DMS114 treated with DMSO at 0.1 percent for 48 hours (cell line): ENCODE results near the gene SLC22A13.
"Not testable (repeated sequence)": the region's sequence is repeated elsewhere in the genome, so short reads cannot be mapped to it uniquely, and the experiment has no call there.

Experiments
- DNase-seq: peaks from one replicate; lab custom pipeline; 2025; ENCODE audit not compliant: unreplicated experiment; lab: John Stamatoyannopoulos, UW

Gene SLC22A13, protein sequence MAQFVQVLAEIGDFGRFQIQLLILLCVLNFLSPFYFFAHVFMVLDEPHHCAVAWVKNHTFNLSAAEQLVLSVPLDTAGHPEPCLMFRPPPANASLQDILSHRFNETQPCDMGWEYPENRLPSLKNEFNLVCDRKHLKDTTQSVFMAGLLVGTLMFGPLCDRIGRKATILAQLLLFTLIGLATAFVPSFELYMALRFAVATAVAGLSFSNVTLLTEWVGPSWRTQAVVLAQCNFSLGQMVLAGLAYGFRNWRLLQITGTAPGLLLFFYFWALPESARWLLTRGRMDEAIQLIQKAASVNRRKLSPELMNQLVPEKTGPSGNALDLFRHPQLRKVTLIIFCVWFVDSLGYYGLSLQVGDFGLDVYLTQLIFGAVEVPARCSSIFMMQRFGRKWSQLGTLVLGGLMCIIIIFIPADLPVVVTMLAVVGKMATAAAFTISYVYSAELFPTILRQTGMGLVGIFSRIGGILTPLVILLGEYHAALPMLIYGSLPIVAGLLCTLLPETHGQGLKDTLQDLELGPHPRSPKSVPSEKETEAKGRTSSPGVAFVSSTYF

DNA sequence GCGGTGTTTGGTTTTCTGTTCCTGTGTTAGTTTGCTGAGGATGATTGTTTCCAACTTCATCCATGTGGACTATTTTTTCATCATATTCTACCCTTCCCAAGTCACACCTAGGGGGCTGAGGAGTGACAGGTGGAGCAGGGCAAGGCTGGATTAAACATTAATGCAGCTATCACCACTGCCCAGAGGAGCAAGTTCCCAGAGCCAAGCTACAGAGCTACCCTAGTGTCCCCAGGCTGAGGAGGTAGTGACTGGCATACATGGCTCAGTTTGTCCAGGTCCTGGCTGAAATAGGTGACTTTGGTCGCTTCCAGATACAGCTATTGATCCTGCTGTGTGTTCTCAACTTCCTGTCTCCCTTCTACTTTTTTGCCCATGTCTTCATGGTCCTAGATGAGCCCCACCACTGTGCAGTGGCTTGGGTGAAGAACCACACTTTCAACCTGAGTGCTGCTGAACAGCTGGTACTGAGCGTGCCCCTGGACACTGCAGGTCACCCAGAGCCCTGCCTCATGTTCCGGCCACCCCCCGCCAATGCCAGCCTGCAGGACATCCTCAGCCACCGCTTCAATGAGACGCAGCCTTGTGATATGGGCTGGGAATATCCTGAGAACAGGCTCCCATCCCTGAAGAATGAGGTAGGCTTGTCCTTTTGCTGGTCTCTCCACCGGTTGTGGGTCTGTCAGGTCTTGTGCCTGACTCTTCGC, at the start of gene SLC22A13:
SLC22A13 (plus strand) TSS at position 209 of the 704 bp plus-strand sequence; CDS start at position 258, 49 bp downstream.
- no peak for DNase-seq

DNA sequence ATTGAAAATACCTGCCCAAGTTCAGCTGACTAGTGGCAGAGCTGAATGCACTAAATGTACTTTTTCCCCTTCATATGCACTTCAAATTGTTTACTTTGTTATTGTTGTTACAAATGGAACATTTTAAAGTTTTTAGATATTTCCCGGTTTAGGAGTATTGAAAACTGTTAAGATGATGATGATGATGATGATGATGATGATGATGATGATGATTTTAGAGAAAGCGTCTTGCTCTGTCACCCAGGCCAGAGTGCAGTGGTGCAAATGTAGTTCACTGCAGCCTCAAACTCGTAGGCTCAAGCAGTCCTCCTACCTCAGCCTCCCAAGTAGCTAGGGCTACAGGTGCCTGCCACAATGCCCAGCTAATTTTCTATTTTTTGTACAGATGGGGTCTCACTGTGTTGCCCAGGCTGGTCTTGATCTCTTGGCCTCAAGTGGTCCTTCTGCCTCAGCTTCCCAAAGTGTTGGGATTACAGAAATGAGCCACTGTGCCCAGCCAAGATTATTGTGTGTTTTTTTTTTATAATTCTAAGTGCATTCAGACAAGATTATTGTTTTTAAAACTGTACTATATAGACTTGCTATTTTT, 45.9 kb upstream of the SLC22A13 start:
- no peak for DNase-seq

DNA sequence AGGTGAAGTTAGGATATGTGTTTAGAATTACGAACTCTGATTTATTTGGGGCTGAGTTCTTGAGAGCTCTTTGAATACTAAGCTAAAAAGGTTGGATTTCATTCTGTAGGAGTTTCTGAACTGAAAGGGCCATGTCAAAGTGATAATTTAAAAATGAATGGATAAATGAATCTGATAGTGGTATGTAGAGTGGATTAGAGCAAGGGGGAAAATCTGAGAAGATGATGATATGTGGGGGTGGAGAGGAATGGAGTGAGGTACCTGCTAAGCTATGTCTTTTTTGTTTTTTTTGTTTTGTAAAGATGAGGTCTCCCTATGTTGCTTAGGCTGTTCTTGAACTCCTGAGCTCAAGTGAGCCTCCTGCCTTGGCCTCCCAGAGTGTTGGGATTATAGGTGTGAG, 44.6 kb upstream of the SLC22A13 start:
- DNase-seq = no peak

DNA sequence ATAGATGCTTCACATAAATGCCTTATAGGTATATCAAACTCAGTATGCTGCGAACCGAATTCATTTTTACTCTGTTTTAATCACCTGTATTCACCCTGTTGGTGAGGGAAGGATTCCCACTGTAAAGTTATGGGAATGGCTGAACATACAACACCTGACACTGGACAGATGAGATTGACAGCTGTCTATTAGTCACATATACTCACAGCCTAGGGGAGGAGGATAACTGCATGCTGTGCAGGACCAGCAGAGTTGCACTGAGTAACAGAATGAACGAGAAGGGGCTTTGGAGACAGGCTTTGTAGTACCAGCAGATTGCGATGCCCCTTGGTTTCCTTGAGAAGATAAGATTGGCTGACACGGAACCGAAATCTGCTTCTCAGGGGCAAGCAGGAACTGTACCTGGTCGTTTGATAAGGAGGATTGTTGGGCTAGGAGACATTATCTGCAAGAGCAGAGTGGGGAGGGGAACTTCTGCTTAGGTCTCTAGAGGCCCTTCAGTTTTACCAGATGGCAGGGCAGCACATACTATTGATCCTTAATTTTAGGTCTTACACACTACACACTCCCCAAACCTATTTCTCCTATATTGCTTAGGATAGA, 43.5 kb upstream of the SLC22A13 start:
- no peak for DNase-seq

DNA sequence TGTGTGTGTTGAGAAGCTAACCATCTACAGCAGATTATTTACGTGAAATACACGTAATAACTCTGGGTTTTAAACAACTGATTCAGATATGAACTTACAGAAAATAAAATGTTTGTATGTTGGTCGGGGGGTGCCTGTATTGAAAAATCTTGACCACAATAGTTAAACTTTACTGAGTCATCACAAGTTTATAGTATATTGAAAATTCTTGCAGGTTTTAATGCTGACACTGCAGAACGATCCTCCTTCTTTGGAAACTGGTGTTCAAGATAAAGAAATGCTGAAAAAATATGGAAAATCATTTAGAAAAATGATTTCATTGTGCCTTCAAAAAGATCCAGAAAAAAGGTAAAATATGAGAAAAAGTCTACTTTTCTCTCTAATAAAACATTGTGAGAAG, 41.3 kb upstream of the SLC22A13 start:
- no peak for DNase-seq

DNA sequence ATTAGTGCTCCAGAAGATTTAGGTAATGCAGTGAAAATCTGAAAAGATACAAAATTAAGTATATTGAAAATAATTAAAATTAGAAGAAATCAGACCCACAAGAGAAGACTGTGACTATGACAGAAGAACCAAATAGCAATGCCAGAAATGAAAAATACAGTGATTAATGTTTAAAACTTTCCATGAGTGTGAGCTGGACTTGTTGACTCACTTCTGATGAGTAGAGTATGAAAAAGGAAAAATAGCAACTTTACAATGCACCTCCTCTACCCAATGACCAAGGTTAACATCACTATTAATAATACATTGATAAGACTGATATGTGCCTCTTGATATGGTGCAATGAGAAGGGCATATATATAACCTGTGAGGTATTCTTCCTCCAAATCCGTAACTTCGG, 39.3 kb upstream of the SLC22A13 start:
- DNase-seq = no peak

DNA sequence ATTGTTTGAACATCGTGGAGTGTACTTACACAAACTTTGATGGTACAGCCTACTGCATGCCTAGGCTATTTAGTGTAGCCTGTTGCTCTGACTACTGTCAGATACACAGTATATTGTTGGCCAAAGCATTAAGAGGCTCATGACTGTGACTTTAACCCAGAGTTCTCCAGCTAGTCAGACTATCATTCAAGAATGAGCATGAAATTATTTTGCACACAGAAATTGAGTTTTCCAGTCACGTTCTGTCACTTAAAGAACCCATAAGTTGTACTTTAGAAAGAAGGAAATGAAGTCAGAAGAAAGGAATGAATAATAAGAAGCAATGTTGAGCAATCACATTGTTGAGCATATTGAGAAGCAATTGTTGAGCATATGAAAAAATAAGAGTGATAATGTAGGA, 37.6 kb upstream of the SLC22A13 start:
- no peak for DNase-seq

DNA sequence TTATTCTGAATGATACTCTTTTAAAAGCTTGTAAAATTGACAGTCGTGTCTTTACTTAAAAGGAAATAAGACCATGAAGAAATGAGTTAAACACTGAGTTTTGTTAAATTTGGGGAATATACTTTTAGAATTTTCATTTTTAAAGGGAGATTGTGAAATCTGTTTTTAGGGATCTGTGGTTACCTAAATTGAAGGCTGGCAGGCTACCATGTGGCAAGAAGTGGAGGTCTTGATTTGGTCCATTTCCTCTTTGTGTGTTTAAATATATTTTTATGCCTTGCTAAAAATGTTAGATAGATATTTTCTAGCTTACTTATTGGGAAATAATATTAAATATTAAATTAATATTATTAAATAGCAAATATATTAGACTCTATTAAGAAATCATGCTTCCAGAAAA, 36.6 kb upstream of the SLC22A13 start:
- DNase-seq = no peak

DNA sequence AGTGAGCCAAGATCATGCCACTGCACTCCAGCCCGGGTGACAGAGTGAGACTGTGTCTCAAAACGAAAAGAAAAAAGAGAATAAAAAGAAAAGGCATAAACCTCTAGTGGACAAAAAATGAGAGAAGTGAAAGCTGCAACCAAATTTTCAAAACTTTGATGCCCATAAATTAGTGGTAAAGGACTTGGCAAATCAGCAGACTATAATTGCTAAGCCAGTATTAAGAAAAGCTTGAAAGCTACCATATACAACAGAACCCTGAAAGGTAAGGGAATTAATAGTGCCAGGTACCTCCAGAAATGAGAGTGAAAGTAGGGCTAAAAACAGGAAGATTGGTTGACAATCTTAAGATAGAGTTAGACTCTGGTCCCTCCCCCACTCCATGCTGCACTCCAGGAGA, 32.9 kb upstream of the SLC22A13 start:
- DNase-seq = no peak

DNA sequence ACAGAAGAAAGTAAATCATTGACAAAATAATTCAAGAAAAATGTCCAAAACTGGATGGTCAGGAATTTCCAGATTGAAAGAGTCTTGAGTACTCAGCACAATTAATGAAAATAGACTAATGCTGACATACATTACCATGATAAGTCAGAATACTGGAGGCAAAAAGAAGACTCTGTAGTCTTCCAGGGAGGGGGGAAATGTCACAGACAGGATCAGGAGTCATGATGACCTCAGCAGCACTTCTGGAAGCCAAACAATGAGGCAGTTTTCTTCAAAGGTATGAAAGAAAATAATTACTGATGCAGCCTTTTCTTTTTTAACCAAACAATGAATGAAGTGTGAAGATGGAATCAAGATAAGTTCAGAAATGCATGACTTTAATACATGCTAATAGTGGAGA, 30.1 kb upstream of the SLC22A13 start:
- DNase-seq = no peak

DNA sequence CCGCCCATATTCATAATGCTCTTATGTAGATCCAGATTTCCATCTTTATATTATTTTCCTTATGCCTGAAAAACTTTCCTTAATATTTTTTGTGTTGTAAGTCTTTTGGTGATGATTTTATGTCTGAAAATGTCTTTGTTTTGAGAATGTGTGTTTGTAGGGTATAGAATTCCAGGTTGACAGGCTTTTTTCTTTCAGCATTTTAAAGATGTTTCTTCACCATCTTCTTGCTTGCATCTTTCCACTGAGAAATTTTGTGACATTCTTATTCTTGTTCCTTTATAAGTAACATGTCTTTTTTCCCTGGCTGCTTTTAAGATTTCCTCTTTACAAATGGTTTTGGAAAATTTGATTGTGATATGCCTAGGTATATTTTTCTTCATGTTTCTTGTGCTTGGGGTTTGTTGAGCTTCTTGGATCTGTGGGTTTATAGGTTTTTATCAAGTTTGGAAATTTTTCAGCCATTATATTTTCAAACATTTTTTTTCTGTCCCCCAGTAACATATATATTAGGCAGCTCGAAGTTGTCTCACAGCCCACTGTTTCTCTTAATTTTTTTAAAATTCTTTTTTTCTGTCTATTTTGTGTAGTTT, 27.1 kb upstream of the SLC22A13 start:
- no peak for DNase-seq

DNA sequence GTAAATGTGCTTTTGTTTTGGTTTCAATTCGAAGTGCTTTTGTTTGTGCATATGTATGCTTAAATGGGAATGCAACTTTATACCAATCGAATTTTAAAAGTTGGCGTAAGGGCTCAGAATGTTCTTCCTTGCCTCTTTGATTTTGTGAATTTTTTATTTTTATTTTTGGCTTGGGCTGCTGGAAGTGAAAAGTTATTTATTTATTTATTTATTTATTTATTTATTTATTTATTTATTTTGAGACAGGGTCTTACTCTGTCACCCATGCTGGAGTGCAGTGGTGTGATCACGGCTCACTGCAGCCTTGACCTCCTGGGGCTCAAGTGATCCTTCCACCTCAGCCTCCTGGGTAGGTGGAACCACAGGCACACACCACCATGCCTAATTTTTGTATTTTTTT, 22.8 kb upstream of the SLC22A13 start:
- not testable (repeated sequence) for DNase-seq

DNA sequence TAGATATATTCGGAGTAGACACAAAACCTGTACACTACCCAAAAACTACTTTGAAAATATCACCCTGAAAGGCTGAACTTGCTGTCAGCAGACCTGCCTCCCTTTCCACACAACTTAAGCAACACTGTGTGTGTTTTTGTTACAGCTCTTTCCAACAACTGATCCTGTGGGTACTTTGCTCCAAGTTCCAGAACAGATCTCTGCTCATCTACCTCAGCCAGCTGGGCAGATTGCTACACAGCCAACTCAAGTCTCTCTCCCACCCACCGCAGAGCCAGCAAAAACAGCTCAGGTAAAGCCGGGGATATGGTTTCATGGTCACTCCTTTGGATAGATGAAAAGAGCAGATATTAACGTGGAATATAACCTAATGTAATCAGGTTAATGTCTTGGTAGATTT, 19.7 kb upstream of the SLC22A13 start:
- no peak for DNase-seq

DNA sequence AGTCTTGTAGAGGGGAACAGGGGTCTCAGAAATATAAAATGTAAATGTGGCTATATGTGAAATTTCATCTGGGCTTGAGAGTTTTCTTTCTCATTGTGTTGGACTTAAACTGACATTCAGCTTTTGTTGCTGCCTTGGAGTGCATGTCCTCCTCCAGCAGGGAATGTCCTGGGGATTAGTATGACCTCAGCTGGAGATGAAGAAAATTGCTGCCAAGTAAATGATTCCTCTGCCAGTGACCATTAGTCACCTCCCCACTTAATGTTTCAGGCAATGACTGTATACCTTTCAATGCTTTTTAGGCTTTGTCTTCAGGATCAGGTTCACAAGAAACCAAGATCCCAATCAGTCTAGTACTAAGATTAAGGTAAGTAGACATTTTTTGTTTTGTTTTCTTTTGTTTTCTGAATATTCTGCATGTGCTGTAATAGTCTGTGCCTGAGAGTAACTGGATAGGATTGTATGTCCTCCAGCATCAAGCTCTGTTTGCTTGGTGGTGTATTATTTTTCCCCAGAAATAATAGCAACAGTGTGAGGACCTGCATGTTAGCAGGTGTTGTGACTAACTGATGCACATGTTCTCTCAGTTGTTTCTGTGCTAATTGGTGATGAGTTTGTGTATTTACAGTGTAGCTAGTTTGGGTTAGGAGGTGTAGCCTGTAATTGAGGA, 18.1 kb upstream of the SLC22A13 start:
- no peak for DNase-seq

DNA sequence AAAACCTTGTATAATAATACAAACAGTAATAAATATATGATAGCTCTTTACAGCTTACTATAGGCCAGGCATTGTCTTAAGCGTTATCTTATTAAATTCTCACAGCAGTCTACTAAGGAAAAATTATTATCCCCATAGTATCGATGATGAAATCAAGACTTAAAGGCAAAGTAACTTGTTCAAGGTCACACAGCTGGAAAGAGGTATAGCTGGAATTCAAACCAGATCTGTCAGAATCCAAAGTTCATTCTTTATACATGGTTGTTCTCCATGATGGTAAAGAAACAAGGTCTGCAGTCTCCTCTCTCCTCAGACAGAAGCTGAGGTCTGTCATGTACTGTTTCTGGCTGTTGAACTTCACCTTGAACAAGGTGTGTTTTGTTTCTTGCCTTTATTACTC, 15.4 kb upstream of the SLC22A13 start:
- DNase-seq = no peak

DNA sequence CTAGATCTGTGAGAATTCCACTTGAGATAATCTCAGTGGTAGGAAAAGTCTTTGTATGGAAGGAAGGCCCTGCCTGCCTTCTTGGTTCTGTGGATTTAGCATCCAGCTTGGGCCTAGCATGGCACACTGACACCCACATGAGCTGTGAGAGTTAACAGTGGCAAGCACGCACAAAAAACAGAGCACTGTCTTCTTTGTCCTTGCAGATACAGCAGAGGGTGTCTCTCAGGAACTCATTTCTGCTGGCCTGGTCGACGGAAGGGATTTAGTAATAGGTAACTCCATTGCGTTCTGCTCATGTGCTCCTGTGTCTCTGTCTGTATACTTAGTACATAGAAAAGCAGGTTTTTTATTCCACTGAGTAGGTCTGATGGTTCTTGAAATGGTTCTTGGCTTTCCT, 14.4 kb upstream of the SLC22A13 start:
- no peak for DNase-seq

DNA sequence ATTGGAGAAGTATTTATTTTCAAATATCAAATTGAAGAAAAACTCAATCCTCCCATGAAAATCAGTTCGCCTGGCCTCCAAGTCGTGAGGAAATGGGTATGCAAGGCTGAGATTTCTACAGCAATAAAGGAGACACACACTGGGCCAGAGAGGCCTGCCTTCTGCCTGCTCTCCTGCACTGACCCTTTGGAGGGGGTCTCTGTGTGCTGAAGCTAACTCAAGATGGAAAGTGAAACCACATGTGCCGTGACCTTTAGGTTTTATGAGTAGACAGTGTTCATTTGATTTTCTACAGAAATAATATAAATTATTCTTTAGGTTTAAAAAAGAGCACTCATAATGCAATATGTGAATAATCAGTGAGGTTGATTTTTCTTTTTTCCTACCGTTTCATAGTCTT, 11.9 kb upstream of the SLC22A13 start:
- DNase-seq = no peak

DNA sequence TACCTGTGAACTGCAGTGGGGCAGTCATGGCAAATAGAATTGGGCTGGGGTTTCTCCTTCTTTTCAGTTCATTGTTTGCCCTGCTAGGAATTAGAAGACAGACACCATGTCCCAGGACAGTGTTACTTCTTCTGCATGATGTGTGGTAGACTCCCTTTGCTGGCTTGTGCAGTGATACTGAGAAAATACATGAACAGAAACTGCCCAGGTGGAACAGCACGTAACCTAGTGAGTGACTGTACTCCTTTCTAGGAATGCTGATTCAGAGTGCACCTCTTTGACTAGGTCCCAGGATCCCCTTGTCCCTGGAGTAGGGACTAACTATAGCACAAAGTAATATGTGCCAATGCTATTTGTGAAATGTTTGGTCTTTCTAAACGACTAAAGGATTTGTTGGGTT, 10.7 kb upstream of the SLC22A13 start:
- no peak for DNase-seq

DNA sequence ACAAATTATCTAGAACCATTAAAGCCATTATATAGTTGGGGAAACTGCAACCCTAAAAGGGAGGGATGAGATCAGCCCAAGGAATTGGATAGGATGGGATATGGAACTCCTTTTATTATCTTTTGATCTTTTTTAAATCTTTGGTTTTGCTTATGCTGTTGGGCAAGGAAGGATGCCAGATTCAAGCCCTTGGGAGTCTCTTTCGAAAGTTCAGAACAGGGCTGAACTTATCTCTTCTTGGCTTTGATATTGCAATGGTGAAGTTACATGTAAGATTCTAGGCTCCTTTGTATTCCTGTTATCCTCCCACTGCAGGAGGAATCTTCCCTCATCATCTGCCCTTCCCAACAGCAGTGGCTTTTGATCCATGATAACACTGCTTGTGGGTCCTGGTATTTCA, 10.0 kb upstream of the SLC22A13 start:
- DNase-seq = no peak

DNA sequence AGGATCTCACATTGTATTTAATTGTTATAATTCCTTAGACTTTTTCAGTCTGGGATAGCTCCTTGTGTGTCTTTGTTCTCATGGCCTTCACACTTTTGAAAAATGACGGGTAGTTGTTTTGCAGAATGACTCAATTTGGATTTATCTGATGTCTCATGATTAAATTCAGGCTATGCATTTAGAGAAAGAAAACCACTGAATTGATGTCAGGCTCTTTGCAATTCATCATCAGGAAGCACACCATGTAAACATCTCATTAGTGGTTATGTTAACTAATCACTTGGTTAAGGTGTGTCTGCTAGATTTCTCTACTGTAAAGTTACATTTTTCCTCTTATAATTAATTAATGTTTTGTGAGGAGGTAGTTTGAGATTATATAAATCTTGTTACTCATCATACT, 8.0 kb upstream of the SLC22A13 start:
- DNase-seq = no peak

DNA sequence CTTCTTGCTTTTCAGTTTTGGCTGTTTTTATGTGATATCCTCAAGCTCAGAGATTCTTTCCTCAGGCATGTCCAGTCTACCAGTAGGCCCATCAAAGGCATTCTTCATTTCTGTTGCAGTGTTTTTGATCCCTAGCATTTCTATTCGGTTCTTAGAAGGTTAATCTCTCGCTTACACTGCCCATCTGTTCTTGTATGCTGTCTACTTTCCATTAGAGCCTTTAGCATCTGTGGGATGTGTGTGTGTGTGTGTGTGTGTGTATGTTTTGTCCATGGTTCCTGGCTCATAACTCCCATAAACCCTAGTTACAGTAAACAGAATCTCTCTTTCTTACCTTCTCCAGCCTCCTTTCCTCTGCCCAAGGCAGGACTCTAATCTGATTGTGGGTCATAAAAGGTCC, 5.1 kb upstream of the SLC22A13 start:
- no peak for DNase-seq
